Endothelial cell of umbilical vein (primary cell): ENCODE results near the gene TPK1. TPM values are rescaled to one million over a fixed set of nuclear protein-coding genes. Genes with fewer than 3 reads are reported as not detected.

Source experiments
- BruUV-seq: library from RNA; stranded (reverse); fragments of 400-500 nt; replicated peaks from 2 replicates; lab custom pipeline; 2021; lab: Mats Ljungman, UMichigan
- CTCF ChIA-PET: fragments of 300-600, 350-600 bp; sonication (Branson Sonifier 250); formaldehyde crosslinking; loops from one replicate; lab custom pipeline; 2021; ENCODE audit warnings: antibody characterized with exemption, inconsistent platforms; lab: Charles Lee
- POLR2A ChIA-PET: fragments of 300-600, 350-600 bp; sonication (Branson Sonifier 250); formaldehyde crosslinking; loops from one replicate; lab custom pipeline; 2021; ENCODE audit warnings: antibody characterized with exemption, inconsistent platforms; lab: Charles Lee
- DNase-seq: peaks from one replicate; pipeline ENCODE4 v3.0.0-alpha.2; 2011; ENCODE audit warnings: low read depth, low spot score
- FAIRE-seq: peaks from 2 replicates; lab custom pipeline; 2011; peaks lifted over from hg19 to GRCh38; lab: Jason Lieb, UNC
- H2AFZ ChIP-seq: 2 replicates; pipeline ENCODE4 v1.6.0; 2012; ENCODE audit warnings: low read depth, low read length, control low read depth, inconsistent platforms
- H3K27ac ChIP-seq: 2 replicates; pipeline ENCODE4 v1.5.1; 2011; ENCODE audit warnings: low read depth, mild to moderate bottlenecking, control low read depth, low read length, moderate library complexity; ENCODE audit not compliant: insufficient read depth
- H3K27me3 ChIP-seq, 2 experiments: 2 replicates each; pipeline versions ENCODE4 v1.6.0 to v1.6.1; 2011; ENCODE audit warnings: low read length in 2 of 2, mixed read lengths in 1 of 2; ENCODE audit not compliant: control insufficient read depth in 2 of 2, insufficient read depth in 2 of 2
- H3K36me3 ChIP-seq, 2 experiments: 2 replicates in 1 of 2; 3 replicates in 1 of 2; pipeline ENCODE4 v1.5.1; 2011; ENCODE audit warnings: low read length in 2 of 2, mild to moderate bottlenecking in 1 of 2, moderate library complexity in 1 of 2; ENCODE audit not compliant: control insufficient read depth in 2 of 2, insufficient read depth in 2 of 2; ENCODE audit errors: extremely low read depth in 1 of 2
- H3K4me1 ChIP-seq: 3 replicates; pipeline ENCODE4 v1.5.1; 2011; ENCODE audit warnings: mild to moderate bottlenecking, low read length; ENCODE audit not compliant: control insufficient read depth, insufficient read depth; ENCODE audit errors: extremely low read depth
- H3K4me2 ChIP-seq: 2 replicates; pipeline ENCODE4 v1.6.1; 2011; ENCODE audit warnings: low read length, control low read depth, mixed read lengths; ENCODE audit not compliant: insufficient read depth
- H3K4me3 ChIP-seq, 3 experiments: fragments of 200-600 bp in 1 of 3; sonication (generic), shearing (Covaris generic) in 1 of 3; replicated peaks in 1 of 3; 2 replicates each; pipeline ENCODE4 v1.5.1; 2011 to 2016; ENCODE audit warnings: control low read depth in 3 of 3, low read length in 3 of 3, mild to moderate bottlenecking in 2 of 3, inconsistent platforms in 1 of 3, low read depth in 1 of 3, moderate library complexity in 1 of 3; ENCODE audit not compliant: insufficient read depth in 1 of 3
- H3K79me2 ChIP-seq: 2 replicates; pipeline ENCODE4 v1.6.0; 2012; ENCODE audit warnings: low read length, inconsistent platforms; ENCODE audit not compliant: control insufficient read depth, insufficient read depth
- H3K9ac ChIP-seq: replicated peaks from 2 replicates; pipeline ENCODE3; 2011; ENCODE audit warnings: low read length, control low read depth; ENCODE audit not compliant: insufficient read depth; ENCODE audit errors: extremely low read depth
- H3K9me1 ChIP-seq: replicated peaks from 3 replicates; pipeline ENCODE4 v1.6.0; 2011; ENCODE audit warnings: mild to moderate bottlenecking, low read length; ENCODE audit not compliant: control insufficient read depth, insufficient read depth; ENCODE audit errors: extremely low read depth
- H3K9me3 ChIP-seq: replicated peaks from 2 replicates; pipeline ENCODE4 v1.5.1; 2012; ENCODE audit warnings: low read length, inconsistent platforms; ENCODE audit not compliant: control insufficient read depth, insufficient read depth
- H4K20me1 ChIP-seq: replicated peaks from 2 replicates; pipeline ENCODE3; 2011; ENCODE audit warnings: mild to moderate bottlenecking, low read length; ENCODE audit not compliant: control insufficient read depth, insufficient read depth; ENCODE audit errors: extremely low read depth
- FOS ChIP-seq: IDR thresholded peaks from 2 replicates; pipeline ENCODE4 v1.6.1; 2011; ENCODE audit warnings: mild to moderate bottlenecking, low read length, moderate library complexity, borderline replicate concordance; ENCODE audit not compliant: insufficient read depth
- GATA2 ChIP-seq: IDR thresholded peaks from 2 replicates; pipeline ENCODE4 v1.7.0; 2011; ENCODE audit warnings: low read depth, mild to moderate bottlenecking, moderate library complexity, mixed read lengths, low read length; ENCODE audit not compliant: insufficient read length, insufficient read depth
- JUN ChIP-seq: IDR thresholded peaks from 2 replicates; pipeline ENCODE4 v1.6.1; 2011; ENCODE audit warnings: borderline replicate concordance, low read depth; ENCODE audit not compliant: insufficient read length, insufficient read depth
- MYC ChIP-seq: IDR thresholded peaks from one replicate; pipeline ENCODE4 v1.6.1; 2011; ENCODE audit warnings: mild to moderate bottlenecking, low read depth, low read length
- POLR2A ChIP-seq: IDR thresholded peaks from 2 replicates; pipeline ENCODE4 v1.6.1; 2012; ENCODE audit warnings: low read depth, mild to moderate bottlenecking, control low read depth, low read length
- dilution Hi-C: fragments of 300-500 bp; cut with MboI; formaldehyde crosslinking; loops from one replicate; pipeline ENCODE4 v1.15.0; 2019; ENCODE audit warnings: low sequenced_read_pairs; ENCODE audit not compliant: extremely low pct_ligation_motif_present
- intact Hi-C: fragments of 100-400 bp; cut with micrococcal nuclease; formaldehyde crosslinking; loops from one replicate; pipeline ENCODE4 v1.10.0; 2022
- polyA plus RNA-seq, 4 experiments: library from polyadenylated mRNA; depleted of rRNA in 3 of 4; stranded (reverse) in 3 of 4; unstranded in 1 of 4; fragments of >200 nt; gene quantifications; 2 replicates each; pipeline versions ENCODE4 v1.2.1 to v1.2.3, GENCODE V29; 2011 to 2012; ENCODE audit warnings: missing spikeins in 1 of 4
- total RNA-seq: library from RNA; stranded (reverse); gene quantifications from 2 replicates; pipeline ENCODE4 v1.2.3, GENCODE V29; 2021
- TF ChIP-seq, protein P1 (sequence below), 2 donors: IDR thresholded peaks; 1 replicate in 1 of 2; 2 replicates in 1 of 2; pipeline ENCODE4 v1.5.1; 2011; ENCODE audit warnings: low read length in 2 of 2, mild to moderate bottlenecking in 2 of 2, moderate library complexity in 2 of 2, control low read depth in 1 of 2, inconsistent platforms in 1 of 2, low read depth in 1 of 2; ENCODE audit not compliant: insufficient read depth in 1 of 2; ENCODE audit errors: extremely low read depth in 1 of 2
- TF ChIP-seq, protein P2 (sequence below): IDR thresholded peaks from 2 replicates; pipeline ENCODE4 v1.6.1; 2011; ENCODE audit not compliant: insufficient read depth, insufficient read length

TPK1 gene
- total and polyA plus RNA-seq, 2 donors (not counting 3 experiments of a cell fraction or from before 2014, with no cell fraction given) = 7.5 to 9.3 TPM

DNA sequence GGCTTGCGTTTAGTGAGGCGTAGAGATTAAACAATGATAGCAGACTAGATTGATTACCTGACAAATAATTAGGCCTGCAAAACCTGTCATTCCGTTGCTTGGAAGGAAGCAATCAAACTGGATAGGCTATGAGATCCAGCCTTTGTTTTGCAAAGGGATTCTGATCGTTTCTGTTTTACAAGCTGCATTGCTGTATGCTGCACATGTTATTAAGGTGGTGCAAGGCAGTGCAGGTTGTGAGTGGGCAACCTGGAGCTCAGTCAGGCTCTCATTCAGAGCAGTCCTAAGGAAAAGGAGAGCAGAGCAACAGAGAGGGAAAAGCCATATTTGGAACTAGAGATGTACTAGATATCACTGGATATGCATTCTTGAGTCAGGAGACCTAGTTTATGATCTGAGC is 425.4 kb downstream of the TPK1 start:
- H3K4me1 ChIP-seq = no peaks in the 10 kb centered on the region
- H3K4me3 ChIP-seq = no peak overlapping the region
- H3K27ac ChIP-seq = no peak overlapping the region
- no peaks in the 10 kb centered on the region for H3K27me3 ChIP-seq
- FAIRE-seq (no peak), DNase-seq (no peak)
- no peaks in the 10 kb centered on the region for H3K9me3 ChIP-seq
- H3K4me2 ChIP-seq = no peak overlapping the region
- H3K9me1 ChIP-seq = no peaks in the 10 kb centered on the region
- TF ChIP-seq JUN (no peak), POLR2A (no peak), GATA2 (no peak), MYC (no peak), FOS (no peak)
- TF ChIP-seq, protein P1, sequence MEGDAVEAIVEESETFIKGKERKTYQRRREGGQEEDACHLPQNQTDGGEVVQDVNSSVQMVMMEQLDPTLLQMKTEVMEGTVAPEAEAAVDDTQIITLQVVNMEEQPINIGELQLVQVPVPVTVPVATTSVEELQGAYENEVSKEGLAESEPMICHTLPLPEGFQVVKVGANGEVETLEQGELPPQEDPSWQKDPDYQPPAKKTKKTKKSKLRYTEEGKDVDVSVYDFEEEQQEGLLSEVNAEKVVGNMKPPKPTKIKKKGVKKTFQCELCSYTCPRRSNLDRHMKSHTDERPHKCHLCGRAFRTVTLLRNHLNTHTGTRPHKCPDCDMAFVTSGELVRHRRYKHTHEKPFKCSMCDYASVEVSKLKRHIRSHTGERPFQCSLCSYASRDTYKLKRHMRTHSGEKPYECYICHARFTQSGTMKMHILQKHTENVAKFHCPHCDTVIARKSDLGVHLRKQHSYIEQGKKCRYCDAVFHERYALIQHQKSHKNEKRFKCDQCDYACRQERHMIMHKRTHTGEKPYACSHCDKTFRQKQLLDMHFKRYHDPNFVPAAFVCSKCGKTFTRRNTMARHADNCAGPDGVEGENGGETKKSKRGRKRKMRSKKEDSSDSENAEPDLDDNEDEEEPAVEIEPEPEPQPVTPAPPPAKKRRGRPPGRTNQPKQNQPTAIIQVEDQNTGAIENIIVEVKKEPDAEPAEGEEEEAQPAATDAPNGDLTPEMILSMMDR (IDR thresholded peaks at IDR 0.05; ENCODE audit: extremely low read depth in 1 of 2, insufficient read depth in 1 of 2, low read depth in 1 of 2, low read length in 2 of 2) = no peak
- TF ChIP-seq, protein P2, sequence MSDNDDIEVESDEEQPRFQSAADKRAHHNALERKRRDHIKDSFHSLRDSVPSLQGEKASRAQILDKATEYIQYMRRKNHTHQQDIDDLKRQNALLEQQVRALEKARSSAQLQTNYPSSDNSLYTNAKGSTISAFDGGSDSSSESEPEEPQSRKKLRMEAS = no peak
- intact Hi-C loops = no loop called here
- no peak overlapping the region for H3K9ac ChIP-seq
- CTCF ChIA-PET = interaction anchor here (1.1 to 1.3 kb wide), 2 partner anchors 27 to 56 kb away, joined by 3 read pairs; no protein-coding TSS in a partner anchor
- no peaks in the 10 kb centered on the region for H3K79me2 ChIP-seq
- no peak overlapping the region for H2AFZ ChIP-seq
- dilution Hi-C loops = no loop called here
- H4K20me1 ChIP-seq = no peaks in the 10 kb centered on the region
- POLR2A ChIA-PET = no interaction called here
- BruUV-seq = no TSS peak
- no peaks in the 10 kb centered on the region for H3K36me3 ChIP-seq
